ENCODE results near the gene GBF1.

Gene GBF1

DNA sequence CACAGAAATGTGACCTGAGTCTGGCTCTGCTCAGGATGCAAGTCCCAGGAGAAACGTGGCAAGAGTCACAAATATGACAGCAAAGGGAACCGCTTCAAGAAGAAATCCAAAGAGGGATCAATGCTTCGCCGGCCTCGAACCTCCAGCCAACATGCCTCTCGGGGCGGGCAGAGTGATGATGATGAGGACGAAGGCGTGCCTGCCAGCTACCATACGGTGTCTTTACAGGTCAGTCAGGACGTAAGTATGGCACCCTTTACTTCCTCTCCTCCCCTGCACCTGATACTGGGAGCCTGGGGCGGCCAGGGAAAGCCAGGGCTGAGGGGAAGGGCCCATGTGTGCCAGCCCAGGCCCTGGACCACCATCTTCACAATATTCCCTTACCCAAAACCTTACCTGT lies 131.6 kb downstream of the GBF1 start:
- H3K4me3 ChIP-seq (ENCODE audit: low read length) = no peak overlapping the region
- no peak for DNase-seq (ENCODE audit: low read depth, low spot score)

DNA sequence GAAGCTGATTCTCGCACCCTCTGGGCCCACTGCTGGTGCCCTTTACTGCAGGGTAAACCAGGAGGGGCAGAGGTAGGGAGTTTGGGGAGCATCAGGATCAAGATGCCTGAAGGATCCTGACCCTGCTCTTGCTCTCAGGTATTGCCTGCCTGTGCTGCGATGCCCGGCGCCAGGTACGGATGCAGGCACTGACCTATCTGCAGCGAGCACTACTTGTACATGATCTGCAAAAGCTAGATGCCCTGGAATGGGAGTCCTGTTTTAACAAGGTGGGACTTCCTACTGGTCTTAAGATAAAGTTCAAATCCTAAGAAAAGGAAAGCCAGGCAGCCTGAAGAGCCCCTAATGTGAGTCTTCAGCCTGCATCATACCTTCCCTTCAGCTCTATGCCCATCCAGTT lies 134.1 kb downstream of the GBF1 start:
- DNase-seq (ENCODE audit: low read depth, low spot score) = no peak

DNA sequence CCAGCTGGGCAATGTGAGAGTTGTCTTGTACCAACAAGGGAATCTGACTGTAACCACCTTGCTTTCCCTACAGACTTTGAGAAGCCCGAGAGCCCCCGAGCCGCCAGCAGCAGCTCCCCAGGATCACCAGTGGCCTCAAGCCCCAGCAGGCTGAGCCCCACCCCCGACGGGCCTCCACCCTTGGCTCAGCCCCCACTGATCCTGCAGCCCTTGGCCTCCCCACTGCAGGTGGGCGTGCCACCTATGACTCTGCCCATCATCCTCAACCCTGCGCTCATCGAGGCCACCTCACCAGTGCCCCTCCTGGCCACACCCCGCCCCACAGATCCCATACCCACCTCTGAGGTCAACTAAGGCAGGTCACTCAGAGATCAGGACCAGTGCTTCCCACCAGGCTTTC lies 136.7 kb downstream of the GBF1 start:
- no peak for DNase-seq (ENCODE audit: low read depth, low spot score)
- no peak overlapping the region for H3K4me3 ChIP-seq (ENCODE audit: low read length)

More for the DNA sequence above, 134.1 kb downstream of the GBF1 start:
- no peak overlapping the region for H3K4me3 ChIP-seq (ENCODE audit: low read length)

DNA sequence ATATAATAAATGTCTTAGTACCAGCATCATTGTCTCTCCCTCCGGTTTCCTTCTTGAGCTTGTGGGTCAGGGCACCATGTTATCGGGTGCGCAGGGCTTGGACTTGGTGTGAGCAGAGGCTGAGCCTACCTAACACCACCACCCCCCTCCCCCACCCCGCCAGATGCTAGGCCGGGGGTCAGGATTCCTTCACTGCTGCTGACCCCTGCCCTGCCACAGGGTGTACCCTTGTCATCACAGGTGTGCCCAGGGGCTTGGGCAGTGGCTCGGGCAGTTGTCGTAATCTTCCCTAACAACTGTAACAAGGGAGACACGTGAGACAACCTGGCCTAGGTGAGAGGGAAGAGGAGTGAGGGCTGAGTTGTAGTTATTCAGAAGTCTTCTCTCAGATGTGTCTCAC lies 137.5 kb downstream of the GBF1 start:
- DNase-seq (ENCODE audit: low read depth, low spot score) = no peak
- H3K4me3 ChIP-seq (ENCODE audit: low read length) = no peak overlapping the region

DNA sequence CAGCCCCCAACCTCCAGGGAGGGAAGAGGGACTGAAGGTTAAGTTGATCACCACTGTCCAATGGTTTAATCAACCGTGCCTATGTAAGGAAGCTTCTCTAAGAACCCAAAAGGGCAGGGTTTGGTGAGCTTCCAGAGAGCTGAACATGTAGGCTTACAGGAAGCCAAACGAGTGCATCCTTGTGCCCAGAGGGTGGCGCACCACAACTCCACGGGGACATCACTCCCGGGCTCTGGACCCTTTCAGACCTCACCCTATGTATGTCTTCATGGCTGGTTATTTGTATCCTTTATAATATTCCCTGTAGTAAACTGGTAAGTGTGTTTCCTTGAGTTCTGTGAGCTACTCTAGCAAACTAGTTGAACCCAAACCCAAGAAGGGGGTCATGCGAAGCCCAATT lies 138.7 kb downstream of the GBF1 start:
- DNase-seq (ENCODE audit: low read depth, low spot score) = no peak

DNA sequence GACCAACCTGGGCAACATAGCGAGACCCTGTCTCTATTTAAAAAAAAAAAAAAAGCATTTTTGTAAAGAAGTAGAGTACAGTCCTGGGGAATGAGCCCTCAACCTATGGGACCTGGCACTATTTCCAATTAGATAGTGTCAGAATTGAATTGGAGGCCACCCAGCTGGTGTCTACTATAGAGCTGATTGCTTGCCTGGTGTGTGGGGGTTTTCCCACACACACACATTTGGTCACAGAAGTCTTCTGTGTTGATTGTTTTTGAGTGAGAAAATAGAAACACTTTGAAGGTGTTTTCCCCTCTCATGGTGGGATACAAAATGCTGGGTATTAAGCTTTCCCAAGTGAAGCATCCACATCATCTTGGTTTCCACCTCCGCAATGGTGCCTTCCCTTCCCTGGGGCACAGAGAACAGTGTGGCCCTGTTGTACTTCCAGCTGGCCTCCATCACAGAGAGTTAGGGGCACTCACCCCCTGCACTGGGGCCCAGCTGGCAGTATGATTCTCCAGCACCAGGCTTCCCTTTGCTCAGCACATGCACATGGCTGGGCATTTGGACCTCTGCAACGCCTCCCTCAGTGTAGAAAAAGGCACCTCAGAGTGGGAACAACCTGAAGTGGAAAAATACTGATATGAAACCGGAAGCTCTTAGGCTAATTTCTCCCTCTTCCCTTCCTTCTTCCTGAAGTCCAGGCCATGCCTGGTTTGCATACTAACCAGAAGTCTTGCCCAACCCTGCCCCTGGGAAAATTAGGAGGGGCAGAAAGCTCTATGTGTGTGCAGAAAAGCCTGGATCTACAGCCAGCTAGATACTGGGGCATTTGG lies 139.5 kb downstream of the GBF1 start:
- no peak for DNase-seq (ENCODE audit: low read depth, low spot score)
- H3K4me3 ChIP-seq (ENCODE audit: low read length) = no peak overlapping the region

More for the DNA sequence above, 138.7 kb downstream of the GBF1 start:
- no peak overlapping the region for H3K4me3 ChIP-seq (ENCODE audit: low read length)

DNA sequence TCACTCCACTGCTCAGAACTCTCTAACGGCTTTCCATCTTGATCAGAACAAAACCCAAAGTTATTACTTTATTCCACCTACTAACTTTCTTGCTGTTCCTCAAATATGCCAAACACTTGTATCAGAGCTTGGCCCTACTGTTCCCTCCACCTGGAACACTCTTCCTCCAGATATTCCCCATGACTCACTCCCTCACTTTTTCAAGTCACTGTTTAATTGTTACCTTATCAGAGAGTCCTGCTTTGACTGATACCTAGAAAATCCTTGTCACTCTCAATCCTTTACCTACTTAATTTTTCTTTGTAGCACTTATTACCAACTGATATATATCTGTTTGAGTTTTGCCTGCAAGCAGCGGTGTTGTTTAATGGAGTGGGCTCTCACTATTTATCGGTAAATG lies 144.6 kb downstream of the GBF1 start:
- H3K4me3 ChIP-seq (ENCODE audit: low read length) = no peak overlapping the region
- no peak for DNase-seq (ENCODE audit: low read depth, low spot score)

DNA sequence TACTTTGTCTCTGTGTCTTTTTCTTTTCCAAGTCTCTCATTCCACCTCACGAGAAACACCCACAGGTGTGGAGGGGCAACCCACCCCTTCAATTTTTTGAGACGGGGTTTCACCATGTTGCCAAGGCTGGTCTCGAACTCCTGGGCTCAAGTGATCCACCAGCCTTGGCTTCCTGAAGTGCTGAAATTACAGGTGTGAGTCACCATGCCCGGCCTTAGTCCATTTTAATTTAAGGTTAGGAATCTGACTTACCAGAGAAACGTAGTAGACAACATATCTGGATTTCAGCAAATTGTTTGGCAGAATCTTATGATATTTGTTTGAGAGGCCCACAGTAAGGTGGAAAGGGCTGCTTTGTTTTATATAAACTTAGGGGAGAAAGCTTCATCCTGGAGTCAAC lies 147.0 kb downstream of the GBF1 start:
- H3K4me3 ChIP-seq (ENCODE audit: low read length) = no peak overlapping the region
- DNase-seq (ENCODE audit: low read depth, low spot score) = no peak

DNA sequence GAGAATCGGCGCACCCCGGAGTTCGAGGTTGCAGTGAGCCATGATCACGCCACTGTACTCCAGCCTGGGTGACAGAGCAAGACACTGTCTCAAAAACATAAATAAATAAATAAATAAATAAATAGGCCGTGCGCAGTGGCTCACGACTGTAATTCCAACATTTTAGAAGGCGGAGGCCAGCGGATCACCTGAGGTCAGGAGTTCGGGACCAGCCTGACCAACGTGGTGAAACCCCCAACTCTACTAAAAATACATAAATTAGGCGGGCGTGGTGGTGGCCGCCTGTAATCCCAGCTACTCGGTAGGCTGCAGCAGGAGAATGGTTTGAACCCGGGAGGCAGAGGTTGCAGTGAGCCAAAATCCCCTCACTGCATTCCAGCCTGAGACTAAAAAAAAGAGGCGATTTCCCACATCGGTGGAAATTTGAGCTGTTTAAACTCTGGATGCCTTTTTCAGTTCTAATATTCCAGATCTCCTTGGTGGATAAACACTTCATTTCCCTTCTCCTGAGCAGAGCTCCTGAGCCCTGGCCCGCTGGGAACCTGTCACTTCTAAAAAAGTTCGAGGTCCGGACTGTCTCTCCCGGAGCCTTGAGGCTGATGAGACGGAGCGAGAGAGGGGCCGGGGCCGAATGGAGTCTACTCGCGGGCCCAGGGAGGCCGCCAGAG lies 148.2 kb downstream of the GBF1 start:
- no peak for DNase-seq (ENCODE audit: low read depth, low spot score)

DNA sequence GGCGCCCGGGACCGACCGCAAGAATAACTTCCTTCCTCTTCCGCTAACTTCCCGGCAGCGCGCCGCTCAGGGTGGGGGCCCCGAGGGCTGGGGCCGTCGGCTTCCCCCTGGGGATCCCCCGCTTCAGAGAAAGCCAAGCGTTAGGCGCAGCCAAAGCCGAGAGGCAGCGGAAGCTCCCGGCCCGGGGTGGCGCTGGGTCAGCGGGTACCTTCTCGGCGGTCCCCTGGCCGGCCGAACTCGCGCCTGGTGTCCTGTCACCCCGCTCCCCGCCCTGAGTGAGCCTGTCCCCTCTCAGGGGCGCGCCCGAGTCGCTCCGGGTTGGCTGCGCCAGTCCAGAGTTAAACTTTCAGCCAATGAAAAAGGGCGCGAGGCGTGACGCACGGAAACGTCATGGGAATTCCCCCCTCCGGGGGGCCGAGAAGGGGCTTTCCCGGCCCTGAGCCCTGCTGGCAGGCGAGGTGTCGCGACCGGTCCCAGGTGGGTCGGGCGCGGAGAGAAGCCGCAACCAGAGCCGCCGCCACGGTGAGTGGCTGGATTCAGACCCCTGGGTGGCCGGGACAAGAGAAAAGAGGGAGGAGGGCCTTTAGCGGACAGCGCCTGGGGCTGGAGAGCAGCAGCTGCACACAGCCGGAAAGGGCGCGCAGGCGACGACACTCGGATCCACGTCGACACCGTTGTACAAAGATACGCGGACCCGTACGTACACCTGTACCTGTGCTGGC lies 148.9 kb downstream of the GBF1 start:
- peak overlapping the region; percentile 70 for H3K4me3 ChIP-seq (ENCODE audit: low read length)
- peak; percentile 85 for DNase-seq (ENCODE audit: low read depth, low spot score)

More for the DNA sequence above, 148.2 kb downstream of the GBF1 start:
- peak overlapping the region; percentile 70 for H3K4me3 ChIP-seq (ENCODE audit: low read length)

DNA sequence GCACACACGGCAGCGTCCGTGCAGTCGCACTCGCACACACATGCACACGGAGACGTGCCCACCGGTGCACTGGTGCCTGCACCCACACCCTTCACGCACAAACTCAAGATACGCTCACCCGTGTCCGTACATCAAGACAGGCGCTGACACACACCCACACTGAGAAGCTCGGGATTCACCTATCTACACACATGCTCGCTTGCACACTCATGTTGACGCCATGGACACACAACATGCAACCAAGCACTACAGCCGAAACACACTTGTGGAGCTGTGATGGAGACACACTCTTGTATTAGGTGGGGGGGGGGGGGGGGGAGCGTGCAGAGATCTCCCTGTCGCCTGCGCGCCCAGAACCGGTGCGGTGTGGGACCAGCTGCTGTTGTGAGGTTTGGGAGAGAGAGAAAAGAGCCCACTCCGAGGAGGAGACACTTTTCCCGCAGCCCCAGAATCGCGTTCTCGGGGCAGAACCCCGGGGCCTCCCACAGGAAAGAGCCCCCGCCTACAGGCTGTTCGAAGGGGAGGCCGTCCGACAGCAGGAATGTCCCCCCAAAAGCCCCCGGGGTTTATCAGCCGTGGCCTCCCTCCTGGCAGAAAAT lies 149.6 kb downstream of the GBF1 start:
- peak overlapping the region; percentile 70 for H3K4me3 ChIP-seq (ENCODE audit: low read length)
- DNase-seq (ENCODE audit: low read depth, low spot score) = peak; percentile 41

DNA sequence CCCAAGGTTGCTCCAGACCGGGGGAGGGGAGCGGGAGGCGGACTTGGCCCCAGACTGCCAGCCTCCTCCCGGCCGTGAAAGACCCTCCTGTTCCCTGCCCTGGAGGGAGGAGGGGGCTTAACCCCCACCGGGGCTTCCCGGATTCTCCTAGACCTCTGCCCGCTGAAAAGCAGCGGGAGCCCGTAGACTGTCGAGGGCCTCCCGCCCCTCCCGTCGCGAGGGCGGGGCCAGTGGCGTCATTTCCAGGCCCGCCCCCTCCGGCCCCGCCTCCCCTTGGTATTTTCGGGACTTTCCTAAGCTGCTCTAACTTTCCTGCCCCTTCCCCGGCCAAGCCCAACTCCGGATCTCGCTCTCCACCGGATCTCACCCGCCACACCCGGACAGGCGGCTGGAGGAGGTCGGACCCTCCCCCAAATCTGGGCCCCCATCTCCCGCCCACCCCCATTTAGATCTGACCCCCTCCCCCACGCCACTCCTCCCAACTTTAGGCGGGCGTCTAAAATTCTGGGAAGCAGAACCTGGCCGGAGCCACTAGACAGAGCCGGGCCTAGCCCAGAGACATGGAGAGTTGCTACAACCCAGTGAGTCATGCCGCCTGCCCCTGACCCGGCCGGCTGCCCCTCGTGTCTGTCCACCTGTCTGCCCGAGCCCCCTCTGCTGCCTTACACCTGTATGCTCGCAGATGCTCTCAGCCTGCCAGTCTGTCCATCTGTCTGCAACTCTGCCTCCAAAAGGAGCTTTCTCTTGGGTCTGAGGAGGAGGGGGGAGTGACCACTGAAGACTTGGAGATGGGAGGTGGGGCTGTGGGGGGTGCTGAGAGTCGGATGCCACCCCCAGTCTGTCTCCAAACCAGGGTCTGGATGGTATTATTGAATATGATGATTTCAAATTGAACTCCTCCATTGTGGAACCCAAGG lies 150.3 kb downstream of the GBF1 start, which contains the start of gene NFKB2:
Gene NFKB2, plus strand, starts transcription at position 306 of the 917 bp plus-strand sequence. Its CDS starts 255 bp downstream, at position 561.
- DNase-seq (ENCODE audit: low read depth, low spot score) = peak; percentile 49
- H3K4me3 ChIP-seq (ENCODE audit: low read length) = peak within 1 kb of the TSS; percentile 70

DNA sequence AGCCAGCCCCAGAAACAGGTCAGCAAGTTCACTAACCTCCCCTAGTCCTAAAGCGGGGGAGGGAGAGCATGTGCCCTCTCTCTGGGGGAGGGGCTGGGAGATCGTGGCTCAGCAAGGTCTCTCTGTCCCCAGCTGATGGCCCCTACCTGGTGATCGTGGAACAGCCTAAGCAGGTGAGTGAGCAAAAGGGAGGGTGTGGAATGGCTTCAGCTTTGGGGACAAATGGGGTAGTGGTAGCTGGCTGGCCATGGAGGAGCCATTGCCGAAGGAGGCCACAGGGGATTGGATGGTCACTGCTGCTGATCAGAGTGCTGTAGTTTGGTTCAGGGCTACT lies 151.0 kb downstream of the GBF1 start:
- H3K4me3 ChIP-seq (ENCODE audit: low read length) = peak overlapping the region; percentile 70
- no peak for DNase-seq (ENCODE audit: low read depth, low spot score)

DNA sequence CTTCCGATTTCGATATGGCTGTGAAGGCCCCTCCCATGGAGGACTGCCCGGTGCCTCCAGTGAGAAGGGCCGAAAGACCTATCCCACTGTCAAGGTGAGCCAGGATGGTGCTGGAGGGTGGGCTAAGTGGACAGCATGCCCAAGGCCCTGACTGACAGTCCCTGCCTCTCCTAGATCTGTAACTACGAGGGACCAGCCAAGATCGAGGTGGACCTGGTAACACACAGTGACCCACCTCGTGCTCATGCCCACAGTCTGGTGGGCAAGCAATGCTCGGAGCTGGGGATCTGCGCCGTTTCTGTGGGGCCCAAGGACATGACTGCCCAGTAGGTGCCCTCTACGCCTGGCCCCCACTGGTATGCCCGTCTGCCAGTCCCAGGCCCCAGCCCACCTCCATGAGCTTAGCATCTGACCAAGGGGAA lies 151.4 kb downstream of the GBF1 start:
- DNase-seq (ENCODE audit: low read depth, low spot score) = no peak

DNA sequence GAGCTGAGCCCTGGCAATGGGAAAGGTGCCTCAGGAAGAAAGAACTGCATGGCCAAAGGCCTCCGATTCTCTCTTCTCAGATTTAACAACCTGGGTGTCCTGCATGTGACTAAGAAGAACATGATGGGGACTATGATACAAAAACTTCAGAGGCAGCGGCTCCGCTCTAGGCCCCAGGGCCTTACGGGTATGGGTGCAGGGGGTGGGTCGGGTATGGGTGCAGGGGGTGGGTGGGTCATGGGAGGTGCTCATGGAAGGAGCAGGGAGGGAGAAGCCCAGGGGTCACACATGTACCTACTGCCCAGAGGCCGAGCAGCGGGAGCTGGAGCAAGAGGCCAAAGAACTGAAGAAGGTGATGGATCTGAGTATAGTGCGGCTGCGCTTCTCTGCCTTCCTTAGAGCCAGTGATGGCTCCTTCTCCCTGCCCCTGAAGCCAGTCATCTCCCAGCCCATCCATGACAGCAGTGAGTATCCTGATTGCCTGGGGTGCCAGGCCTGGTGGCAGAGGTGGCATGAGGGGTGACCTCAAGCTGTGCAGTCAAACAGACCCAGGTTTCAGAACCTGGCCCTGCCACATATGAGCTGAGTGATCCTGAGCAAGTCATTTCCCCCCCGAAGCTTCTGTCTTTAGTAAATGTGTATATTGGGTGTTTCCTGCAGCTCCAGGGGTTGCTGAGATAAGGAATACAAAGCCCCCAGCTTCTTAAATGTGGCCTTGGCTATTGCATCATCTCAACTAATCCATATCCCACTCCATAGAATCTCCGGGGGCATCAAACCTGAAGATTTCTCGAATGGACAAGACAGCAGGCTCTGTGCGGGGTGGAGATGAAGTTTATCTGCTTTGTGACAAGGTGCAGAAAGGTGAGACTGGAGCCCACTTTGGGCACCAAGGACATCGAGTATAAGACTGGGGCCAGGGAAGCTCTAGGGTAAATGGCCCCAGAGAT lies 152.2 kb downstream of the GBF1 start:
- H3K4me3 ChIP-seq (ENCODE audit: low read length) = no peak overlapping the region
- no peak for DNase-seq (ENCODE audit: low read depth, low spot score)

More for the DNA sequence above, 151.4 kb downstream of the GBF1 start:
- no peak overlapping the region for H3K4me3 ChIP-seq (ENCODE audit: low read length)

DNA sequence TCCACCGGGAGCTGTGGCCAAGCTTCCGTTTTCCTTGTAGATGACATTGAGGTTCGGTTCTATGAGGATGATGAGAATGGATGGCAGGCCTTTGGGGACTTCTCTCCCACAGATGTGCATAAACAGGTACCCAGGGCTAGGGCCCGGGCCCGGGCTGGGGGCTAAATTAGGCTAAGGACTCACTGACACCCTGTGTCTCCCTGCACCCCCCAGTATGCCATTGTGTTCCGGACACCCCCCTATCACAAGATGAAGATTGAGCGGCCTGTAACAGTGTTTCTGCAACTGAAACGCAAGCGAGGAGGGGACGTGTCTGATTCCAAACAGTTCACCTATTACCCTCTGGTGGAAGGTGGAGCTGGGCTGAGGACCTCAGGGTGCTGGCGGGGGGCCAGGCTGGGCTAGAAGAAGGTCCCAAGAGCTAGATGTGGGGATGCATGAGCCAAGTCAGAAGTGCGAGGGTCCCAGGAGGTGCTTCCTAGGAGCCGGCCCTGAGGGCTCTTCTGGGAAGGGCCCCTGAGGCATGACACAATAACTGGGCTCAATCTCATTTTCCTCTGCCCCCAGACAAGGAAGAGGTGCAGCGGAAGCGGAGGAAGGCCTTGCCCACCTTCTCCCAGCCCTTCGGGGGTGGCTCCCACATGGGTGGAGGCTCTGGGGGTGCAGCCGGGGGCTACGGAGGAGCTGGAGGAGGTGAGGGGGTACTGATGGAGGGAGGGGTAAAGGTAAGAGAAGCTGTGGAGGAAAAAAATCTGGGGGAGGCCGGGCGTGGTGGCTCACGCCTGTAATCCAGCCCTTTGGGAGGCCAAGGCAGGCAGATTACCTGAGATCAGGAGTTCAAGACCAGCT lies 153.1 kb downstream of the GBF1 start:
- H3K4me3 ChIP-seq (ENCODE audit: low read length) = peak overlapping the region; percentile 58; the same call in 1 of the 2 replicates
- DNase-seq (ENCODE audit: low read depth, low spot score) = no peak
